22Rv1 (cell line): Measurements from ENCODE around the gene PCA3.

Experiments
- CTCF ChIP-seq: fragments of 450-650 bp; IDR thresholded peaks from 2 replicates; pipeline ENCODE4 v1.5.1; 2017; ENCODE audit warnings: mild to moderate bottlenecking
- ZFX ChIP-seq: fragments of 450-650 bp; IDR thresholded peaks from 2 replicates; pipeline ENCODE4 v1.6.1; 2017; ENCODE audit warnings: antibody characterized with exemption, borderline replicate concordance

GRCh38 chr9:76764138-76764537 lies at the start of gene PCA3:
- TF ChIP-seq CTCF (no peak), ZFX (no peak)
